ENCODE results near the gene OR5L2.
"Not testable (repeated sequence)": the region's sequence is repeated elsewhere in the genome, so short reads cannot be mapped to it uniquely, and the experiment has no call there.

Gene OR5L2

GRCh38 chr11:55867354-55867753 lies 40.3 kb downstream of the OR5L2 start:
- H3K9ac ChIP-seq (ENCODE audit: low read length); H3K36me3 ChIP-seq (ENCODE audit: control insufficient read depth, low read depth, low read length); H3K4me3 ChIP-seq (ENCODE audit: low read length); H3K27ac ChIP-seq (ENCODE audit: low read length); H3K27me3 ChIP-seq (ENCODE audit: control insufficient read depth, insufficient read depth, low read length); H3K4me1 ChIP-seq (ENCODE audit: control insufficient read depth, low read depth, low read length): not testable (repeated sequence)
- H3K9me3 ChIP-seq (ENCODE audit: control insufficient read depth, low read depth, low read length), result peaks cover 16% of the 10 kb centered on the region

- H3K9ac ChIP-seq (ENCODE audit: low read length); H3K36me3 ChIP-seq (ENCODE audit: control insufficient read depth, low read depth, low read length); H3K4me3 ChIP-seq (ENCODE audit: low read length); H3K27me3 ChIP-seq (ENCODE audit: control insufficient read depth, insufficient read depth, low read length); H3K4me1 ChIP-seq (ENCODE audit: control insufficient read depth, low read depth, low read length); H3K27ac ChIP-seq (ENCODE audit: low read length): not testable (repeated sequence)
- peaks cover 15% of the 10 kb centered on the region for H3K9me3 ChIP-seq (ENCODE audit: control insufficient read depth, low read depth, low read length)
These were observed 45.7 kb downstream of the OR5L2 start for GRCh38 chr11:55872731-55873130.

- not testable (repeated sequence) for H3K4me1 ChIP-seq (ENCODE audit: control insufficient read depth, low read depth, low read length); H3K27me3 ChIP-seq (ENCODE audit: control insufficient read depth, insufficient read depth, low read length); H3K27ac ChIP-seq (ENCODE audit: low read length); H3K9ac ChIP-seq (ENCODE audit: low read length); H3K36me3 ChIP-seq (ENCODE audit: control insufficient read depth, low read depth, low read length); H3K4me3 ChIP-seq (ENCODE audit: low read length)
- peaks cover 17% of the 10 kb centered on the region for H3K9me3 ChIP-seq (ENCODE audit: control insufficient read depth, low read depth, low read length)
These were observed 46.1 kb downstream of the OR5L2 start for GRCh38 chr11:55873146-55873545.

Data from iPS-18a (cell line).